Measurements from ENCODE around the gene KRT76. TPM values are rescaled to one million over a fixed set of nuclear protein-coding genes. Genes with fewer than 3 reads are reported as not detected.
A peak's percentile ranks its signal among the peaks of the same experiment; 100 is the strongest.
"Not testable (repeated sequence)": the region's sequence is repeated elsewhere in the genome, so short reads cannot be mapped to it uniquely, and the experiment has no call there.

The KRT76 gene
- total RNA-seq, 1 experiment from 2014 or later: 0.21 TPM

GRCh38 chr12:52798003-52798670, 21.0 kb upstream of the KRT76 start:
- peaks cover 15% of the 10 kb centered on the region for H3K27me3 ChIP-seq (replicated peaks)
- H3K9me3 ChIP-seq (replicated peaks): peaks cover 26% of the 10 kb centered on the region; the same call in 1 of the 2 replicates
- no peaks in the 10 kb centered on the region for H3K36me3 ChIP-seq
- H3K27ac ChIP-seq: peak overlapping the region; percentile 62
- H3K4me1 ChIP-seq (replicated peaks): peaks cover 54% of the 10 kb centered on the region
- DNase-seq (ENCODE audit: low read depth in 1 of 2, low spot score in 2 of 2): peak in 1 of 2 experiments; percentile 92
- H3K4me3 ChIP-seq: no peak overlapping the region

GRCh38 chr12:52797529-52797894, 20.4 kb upstream of the KRT76 start:
- H3K9me3 ChIP-seq (replicated peaks): peaks cover 20% of the 10 kb centered on the region; the same call in 1 of the 2 replicates
- no peak for DNase-seq (ENCODE audit: low read depth in 1 of 2, low spot score in 2 of 2)
- 0 out of 2 replicates have a peak overlapping the region, but pooled peaks have one; percentile 62 for H3K27ac ChIP-seq
- peaks cover 54% of the 10 kb centered on the region for H3K4me1 ChIP-seq (replicated peaks)
- H3K27me3 ChIP-seq (replicated peaks): peaks cover 17% of the 10 kb centered on the region
- no peaks in the 10 kb centered on the region for H3K36me3 ChIP-seq
- no peak overlapping the region for H3K4me3 ChIP-seq

- peaks cover 18% of the 10 kb centered on the region for H3K9me3 ChIP-seq (replicated peaks)
Observed at GRCh38 chr12:52796839-52797528, 19.8 kb upstream of the KRT76 start.

GRCh38 chr12:52796429-52796794, 19.3 kb upstream of the KRT76 start:
- DNase-seq (ENCODE audit: low read depth in 1 of 2, low spot score in 2 of 2): peak; percentile 78 to 92
- H3K27me3 ChIP-seq (replicated peaks): peaks cover 28% of the 10 kb centered on the region
- peaks cover 47% of the 10 kb centered on the region for H3K4me1 ChIP-seq (replicated peaks)
- H3K27ac ChIP-seq: no peak overlapping the region
- no peak overlapping the region for H3K4me3 ChIP-seq
- H3K9me3 ChIP-seq (replicated peaks): peaks cover 22% of the 10 kb centered on the region
- no peaks in the 10 kb centered on the region for H3K36me3 ChIP-seq

More at GRCh38 chr12:52796839-52797528, 19.8 kb upstream of the KRT76 start:
- H3K27me3 ChIP-seq (replicated peaks): peaks cover 22% of the 10 kb centered on the region
- peaks cover 53% of the 10 kb centered on the region for H3K4me1 ChIP-seq (replicated peaks)
- no peak overlapping the region for H3K27ac ChIP-seq
- peak; percentile 77 to 93 for DNase-seq (ENCODE audit: low read depth in 1 of 2, low spot score in 2 of 2)
- H3K36me3 ChIP-seq: no peaks in the 10 kb centered on the region
- no peak overlapping the region for H3K4me3 ChIP-seq

GRCh38 chr12:52795694-52796428, 18.7 kb upstream of the KRT76 start, which contains the start of gene KRT3:
KRT3 (minus strand) TSS chr12:52796117; CDS start chr12:52796042, 75 bp downstream.
- H3K27me3 ChIP-seq (replicated peaks): peaks cover 33% of the 10 kb centered on the region
- peaks cover 42% of the 10 kb centered on the region for H3K4me1 ChIP-seq (replicated peaks)
- H3K27ac ChIP-seq: no peak within 1 kb of the TSS
- no peaks in the 10 kb centered on the region for H3K36me3 ChIP-seq
- peaks cover 28% of the 10 kb centered on the region for H3K9me3 ChIP-seq (replicated peaks)
- peak in 1 of 2 experiments; percentile 92 for DNase-seq (ENCODE audit: low read depth in 1 of 2, low spot score in 2 of 2)
- H3K4me3 ChIP-seq: no peak within 1 kb of the TSS

- DNase-seq (ENCODE audit: low read depth in 1 of 2, low spot score in 2 of 2): peak in 1 of 2 experiments; percentile 92
- H3K36me3 ChIP-seq, H3K27ac ChIP-seq, H3K4me3 ChIP-seq: not testable (repeated sequence)
- Histone ChIP-seq H3K9me3 (replicated peaks) (peaks cover 32% of the 10 kb centered on the region), H3K4me1 (replicated peaks) (peaks cover 38% of the 10 kb centered on the region), H3K27me3 (replicated peaks) (peaks cover 39% of the 10 kb centered on the region)
Observed at GRCh38 chr12:52795332-52795674, 18.2 kb upstream of the KRT76 start.

- peaks cover 34% of the 10 kb centered on the region for H3K9me3 ChIP-seq (replicated peaks)
- peaks cover 45% of the 10 kb centered on the region for H3K27me3 ChIP-seq (replicated peaks)
- no peak overlapping the region for H3K27ac ChIP-seq
- peaks cover 35% of the 10 kb centered on the region for H3K4me1 ChIP-seq (replicated peaks)
- no peaks in the 10 kb centered on the region for H3K36me3 ChIP-seq
- DNase-seq (ENCODE audit: low read depth in 1 of 2, low spot score in 2 of 2): peak; percentile 79 to 92
- no peak overlapping the region for H3K4me3 ChIP-seq
Observed at GRCh38 chr12:52794479-52795331, 17.6 kb upstream of the KRT76 start.

- Histone ChIP-seq H3K36me3 (no peaks in the 10 kb centered on the region), H3K4me3 (no peak overlapping the region), H3K27ac (no peak overlapping the region), H3K4me1 (replicated peaks) (peaks cover 12% of the 10 kb centered on the region), H3K9me3 (replicated peaks) (peaks cover 31% of the 10 kb centered on the region), H3K27me3 (replicated peaks) (peaks cover 68% of the 10 kb centered on the region)
- peak; percentile 80 to 92 for DNase-seq (ENCODE audit: low read depth in 1 of 2, low spot score in 2 of 2)
Observed at GRCh38 chr12:52792185-52793029, 15.3 kb upstream of the KRT76 start.

GRCh38 chr12:52791271-52792184, 14.4 kb upstream of the KRT76 start:
- H3K36me3 ChIP-seq: no peaks in the 10 kb centered on the region
- peaks cover 35% of the 10 kb centered on the region for H3K9me3 ChIP-seq (replicated peaks)
- no peak overlapping the region for H3K27ac ChIP-seq
- peak; percentile 80 to 92 for DNase-seq (ENCODE audit: low read depth in 1 of 2, low spot score in 2 of 2)
- H3K4me1 ChIP-seq (replicated peaks): peaks cover 11% of the 10 kb centered on the region
- H3K27me3 ChIP-seq (replicated peaks): peaks cover 77% of the 10 kb centered on the region
- no peak overlapping the region for H3K4me3 ChIP-seq

- H3K4me1 ChIP-seq (replicated peaks): peaks cover 11% of the 10 kb centered on the region
- no peak overlapping the region for H3K27ac ChIP-seq
- peaks cover 40% of the 10 kb centered on the region for H3K9me3 ChIP-seq (replicated peaks)
- peaks cover 84% of the 10 kb centered on the region for H3K27me3 ChIP-seq (replicated peaks)
- H3K4me3 ChIP-seq: no peak overlapping the region
- peak; percentile 80 to 92 for DNase-seq (ENCODE audit: low read depth in 1 of 2, low spot score in 2 of 2)
- H3K36me3 ChIP-seq: no peaks in the 10 kb centered on the region
Observed at GRCh38 chr12:52790427-52791270, 13.5 kb upstream of the KRT76 start.

Measured in SJSA1 (cell line).